GM10266 (cell line): ENCODE results near the gene SLC45A1.

Experiments
- DNase-seq: peaks from one replicate; pipeline ENCODE4 v3.0.0; 2012; ENCODE audit errors: extremely low spot score
- TF ChIP-seq, protein P1 (sequence below): IDR thresholded peaks from 2 replicates; pipeline ENCODE4 v1.5.1; 2012; ENCODE audit warnings: mild to moderate bottlenecking, low read depth; ENCODE audit not compliant: control insufficient read depth, insufficient read depth; ENCODE audit errors: missing control alignments

The SLC45A1 gene

GRCh38 chr1:8360493-8361197 is 42.7 kb downstream of the SLC45A1 start:
- TF ChIP-seq, protein P1, sequence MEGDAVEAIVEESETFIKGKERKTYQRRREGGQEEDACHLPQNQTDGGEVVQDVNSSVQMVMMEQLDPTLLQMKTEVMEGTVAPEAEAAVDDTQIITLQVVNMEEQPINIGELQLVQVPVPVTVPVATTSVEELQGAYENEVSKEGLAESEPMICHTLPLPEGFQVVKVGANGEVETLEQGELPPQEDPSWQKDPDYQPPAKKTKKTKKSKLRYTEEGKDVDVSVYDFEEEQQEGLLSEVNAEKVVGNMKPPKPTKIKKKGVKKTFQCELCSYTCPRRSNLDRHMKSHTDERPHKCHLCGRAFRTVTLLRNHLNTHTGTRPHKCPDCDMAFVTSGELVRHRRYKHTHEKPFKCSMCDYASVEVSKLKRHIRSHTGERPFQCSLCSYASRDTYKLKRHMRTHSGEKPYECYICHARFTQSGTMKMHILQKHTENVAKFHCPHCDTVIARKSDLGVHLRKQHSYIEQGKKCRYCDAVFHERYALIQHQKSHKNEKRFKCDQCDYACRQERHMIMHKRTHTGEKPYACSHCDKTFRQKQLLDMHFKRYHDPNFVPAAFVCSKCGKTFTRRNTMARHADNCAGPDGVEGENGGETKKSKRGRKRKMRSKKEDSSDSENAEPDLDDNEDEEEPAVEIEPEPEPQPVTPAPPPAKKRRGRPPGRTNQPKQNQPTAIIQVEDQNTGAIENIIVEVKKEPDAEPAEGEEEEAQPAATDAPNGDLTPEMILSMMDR: no peak
- DNase-seq: no peak

GRCh38 chr1:8361198-8361849 is 43.4 kb downstream of the SLC45A1 start:
- TF ChIP-seq, protein P1: no peak
- DNase-seq: no peak

GRCh38 chr1:8362701-8363101 is 44.8 kb downstream of the SLC45A1 start:
- no peak for DNase-seq
- TF ChIP-seq, protein P1: no peak

DNA sequence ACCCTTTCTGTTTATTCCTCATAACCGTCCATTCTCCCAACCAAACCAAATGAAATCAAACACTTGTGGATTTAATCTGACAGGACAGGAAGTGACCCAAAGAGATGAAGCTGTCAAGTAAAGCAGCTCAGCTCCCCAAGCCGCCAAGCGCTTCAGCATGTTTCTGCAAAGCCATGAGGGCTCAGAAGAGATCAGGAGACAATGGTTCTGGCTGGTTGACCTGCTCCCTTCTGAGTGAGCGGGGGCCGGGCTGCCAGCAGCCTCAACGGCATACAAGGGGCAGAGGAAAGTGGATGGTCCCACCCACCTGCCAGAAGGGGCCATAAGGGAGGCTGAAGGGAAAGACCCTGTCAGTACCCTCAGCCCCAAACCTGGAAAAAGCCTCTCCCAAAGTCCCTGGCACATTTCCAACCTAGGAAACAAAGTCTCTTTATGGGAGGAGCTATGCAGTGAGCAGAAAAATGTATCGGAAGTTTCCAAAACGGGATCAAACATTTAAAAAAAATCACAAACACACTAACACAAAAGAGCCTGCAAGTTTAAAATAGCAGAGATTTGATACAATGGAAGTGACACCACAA is 45.4 kb downstream of the SLC45A1 start:
- DNase-seq: no peak
- TF ChIP-seq, protein P1: no peak

- TF ChIP-seq, protein P1: no peak
- DNase-seq: no peak
These were observed 45.9 kb downstream of the SLC45A1 start for GRCh38 chr1:8363767-8364301.

- TF ChIP-seq, protein P1: no peak
- DNase-seq: no peak
These were observed 46.9 kb downstream of the SLC45A1 start for GRCh38 chr1:8364528-8365442.
